ENCODE data around the gene PAMR1.

- TF ChIP-seq, protein P1, sequence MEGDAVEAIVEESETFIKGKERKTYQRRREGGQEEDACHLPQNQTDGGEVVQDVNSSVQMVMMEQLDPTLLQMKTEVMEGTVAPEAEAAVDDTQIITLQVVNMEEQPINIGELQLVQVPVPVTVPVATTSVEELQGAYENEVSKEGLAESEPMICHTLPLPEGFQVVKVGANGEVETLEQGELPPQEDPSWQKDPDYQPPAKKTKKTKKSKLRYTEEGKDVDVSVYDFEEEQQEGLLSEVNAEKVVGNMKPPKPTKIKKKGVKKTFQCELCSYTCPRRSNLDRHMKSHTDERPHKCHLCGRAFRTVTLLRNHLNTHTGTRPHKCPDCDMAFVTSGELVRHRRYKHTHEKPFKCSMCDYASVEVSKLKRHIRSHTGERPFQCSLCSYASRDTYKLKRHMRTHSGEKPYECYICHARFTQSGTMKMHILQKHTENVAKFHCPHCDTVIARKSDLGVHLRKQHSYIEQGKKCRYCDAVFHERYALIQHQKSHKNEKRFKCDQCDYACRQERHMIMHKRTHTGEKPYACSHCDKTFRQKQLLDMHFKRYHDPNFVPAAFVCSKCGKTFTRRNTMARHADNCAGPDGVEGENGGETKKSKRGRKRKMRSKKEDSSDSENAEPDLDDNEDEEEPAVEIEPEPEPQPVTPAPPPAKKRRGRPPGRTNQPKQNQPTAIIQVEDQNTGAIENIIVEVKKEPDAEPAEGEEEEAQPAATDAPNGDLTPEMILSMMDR (IDR thresholded peaks at IDR 0.05): no peak
- no peak for TF ChIP-seq POLR2A (IDR thresholded peaks at IDR 0.05)
These were observed 27.6 kb upstream of the PAMR1 start for GRCh38 chr11:35553021-35553420.

All from right lobe of liver (tissue), 4 donors.